KOPT-K1 (cell line): ENCODE measurements around the gene ANKRD39.

Source experiments
- H3K27ac ChIP-seq: fragments of 200-600 bp; sonication (generic); 2 replicates; pipeline ENCODE4 v1.5.1; 2016; ENCODE audit warnings: antibody characterized with exemption, mild to moderate bottlenecking, low read depth, low read length; ENCODE audit not compliant: poor library complexity, severe bottlenecking
- H3K36me3 ChIP-seq: fragments of 200-600 bp; sonication (generic); 2 replicates; pipeline ENCODE4 v1.5.1; 2017; ENCODE audit warnings: antibody characterized with exemption, mild to moderate bottlenecking, low read length, moderate library complexity; ENCODE audit not compliant: insufficient read depth
- H3K9me3 ChIP-seq: fragments of 200-600 bp; sonication (generic); 2 replicates; pipeline ENCODE4 v1.5.1; 2017; ENCODE audit warnings: antibody characterized with exemption, low read length, mild to moderate bottlenecking; ENCODE audit not compliant: insufficient read depth, poor library complexity, severe bottlenecking

The ANKRD39 gene

DNA sequence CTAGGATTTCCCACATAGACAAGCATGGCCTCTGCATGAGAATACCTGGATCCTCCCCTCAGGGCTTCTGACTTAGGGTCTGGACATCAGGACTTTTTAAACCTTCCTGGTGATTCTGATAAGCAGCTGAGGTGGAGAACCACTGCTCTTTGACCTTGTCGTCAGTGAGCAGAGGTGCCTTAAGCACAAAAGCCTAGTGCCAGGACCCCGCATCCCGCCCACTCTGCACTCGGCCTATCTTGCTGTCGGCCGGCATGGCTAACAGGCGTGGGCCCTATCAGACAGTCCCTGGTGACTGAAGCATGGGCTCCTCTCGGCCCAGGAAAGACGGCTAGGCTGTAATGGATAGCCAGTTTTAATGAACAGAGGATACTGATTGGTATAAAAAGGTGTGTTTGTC lies 20.2 kb downstream of the ANKRD39 start:
- H3K9me3 ChIP-seq, result no peaks in the 10 kb centered on the region
- no peak overlapping the region for H3K27ac ChIP-seq
- H3K36me3 ChIP-seq, result peaks cover 62% of the 10 kb centered on the region

DNA sequence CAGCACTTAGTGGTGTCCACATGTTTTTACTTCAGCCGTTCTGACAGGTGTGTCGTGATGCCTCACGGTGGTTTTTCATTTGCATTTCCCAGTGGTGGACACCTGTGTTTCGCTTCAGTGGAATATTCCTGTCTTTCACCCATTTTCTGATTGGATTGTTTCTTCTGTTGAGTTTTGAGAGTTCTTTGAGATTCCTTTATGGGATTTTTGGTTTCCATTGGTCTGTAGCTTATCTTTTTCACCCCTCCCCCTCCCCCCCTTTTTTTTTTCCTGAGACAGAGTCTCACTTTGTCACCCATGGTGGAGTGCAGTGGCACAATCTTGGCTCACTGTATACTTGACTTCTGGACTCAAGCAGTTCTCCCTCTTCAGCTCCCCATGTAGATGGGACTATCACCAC lies 22.0 kb downstream of the ANKRD39 start:
- Histone ChIP-seq H3K27ac (no peak overlapping the region), H3K36me3 (peaks cover 76% of the 10 kb centered on the region), H3K9me3 (no peaks in the 10 kb centered on the region)

DNA sequence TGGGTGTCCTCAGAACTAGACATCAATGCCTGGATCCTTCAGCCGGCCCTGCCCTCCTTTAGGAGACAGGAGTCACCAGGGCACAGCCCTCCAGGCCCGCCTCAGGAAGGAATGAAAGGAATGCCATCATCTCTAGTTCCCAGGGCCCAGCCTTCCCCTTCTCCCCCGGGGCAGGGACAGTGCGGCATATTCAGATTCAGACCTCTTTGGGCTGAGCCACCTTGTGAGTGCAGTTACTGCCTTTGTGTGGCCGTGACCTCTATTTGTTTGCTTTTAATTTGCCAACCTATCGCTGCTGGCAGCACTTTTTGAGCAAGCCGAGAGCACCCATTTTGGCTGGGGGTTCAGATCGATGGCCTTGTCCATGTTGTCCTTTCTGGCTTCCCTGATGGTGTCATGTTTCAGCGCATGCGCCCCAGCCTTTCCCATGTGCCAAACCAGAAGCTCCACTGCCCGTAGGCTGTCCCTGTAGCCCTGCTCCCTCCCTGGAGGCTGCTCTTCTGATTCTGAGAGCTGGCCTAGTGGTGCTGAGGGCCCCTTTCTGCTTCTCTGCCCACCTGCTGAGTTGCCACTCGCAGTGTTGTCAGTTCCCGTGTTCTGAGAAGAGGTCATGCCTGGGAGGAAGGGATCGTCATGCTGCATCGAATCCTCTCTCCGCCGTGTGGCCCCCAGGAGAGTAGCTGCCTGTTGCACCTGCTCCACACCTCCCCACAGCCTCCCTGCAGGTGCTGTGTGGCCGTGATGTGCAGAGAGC lies 24.9 kb downstream of the ANKRD39 start:
- no peaks in the 10 kb centered on the region for H3K9me3 ChIP-seq
- no peak overlapping the region for H3K27ac ChIP-seq
- H3K36me3 ChIP-seq, result peaks cover 94% of the 10 kb centered on the region

DNA sequence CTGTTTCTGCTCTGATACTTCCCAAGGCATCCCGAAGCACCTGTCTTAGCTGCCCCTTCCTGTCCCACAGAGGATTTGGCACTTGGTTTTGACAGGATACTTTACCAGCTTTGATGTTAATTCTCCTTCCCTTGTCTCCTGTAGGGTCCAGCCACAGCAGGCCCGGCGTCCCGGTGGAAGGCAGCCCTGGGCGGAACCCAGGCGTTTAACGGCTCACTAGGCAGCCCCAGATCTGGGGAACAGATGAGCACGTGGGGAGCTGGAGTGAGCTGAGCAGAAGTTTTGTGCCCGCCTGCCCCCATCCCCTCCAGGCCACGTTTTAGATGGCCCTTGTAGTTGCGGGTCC lies 25.4 kb downstream of the ANKRD39 start:
- Histone ChIP-seq H3K27ac (no peak overlapping the region), H3K36me3 (peaks cover 94% of the 10 kb centered on the region), H3K9me3 (no peaks in the 10 kb centered on the region)

DNA sequence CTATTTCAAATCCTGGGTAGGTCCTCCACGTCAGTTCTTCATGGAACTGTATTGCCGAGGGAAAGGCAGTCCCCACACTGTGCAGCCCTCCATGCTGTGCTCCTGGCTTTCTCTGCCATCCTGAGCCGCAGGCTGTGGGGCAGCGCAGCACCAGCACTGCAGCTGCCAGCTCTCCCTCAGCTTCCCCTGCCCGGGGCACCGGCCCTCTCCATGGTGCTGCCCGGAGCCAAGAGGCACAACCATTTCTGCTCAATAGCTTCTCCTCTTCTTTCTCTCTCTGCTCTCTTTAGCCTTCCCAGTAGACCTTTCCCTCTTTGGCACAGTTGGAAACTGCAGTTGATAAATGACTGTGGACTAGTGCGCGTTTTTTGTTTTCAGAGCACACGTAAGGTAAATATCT lies 26.1 kb downstream of the ANKRD39 start:
- H3K9me3 ChIP-seq, result no peaks in the 10 kb centered on the region
- peaks cover 96% of the 10 kb centered on the region for H3K36me3 ChIP-seq
- no peak overlapping the region for H3K27ac ChIP-seq

DNA sequence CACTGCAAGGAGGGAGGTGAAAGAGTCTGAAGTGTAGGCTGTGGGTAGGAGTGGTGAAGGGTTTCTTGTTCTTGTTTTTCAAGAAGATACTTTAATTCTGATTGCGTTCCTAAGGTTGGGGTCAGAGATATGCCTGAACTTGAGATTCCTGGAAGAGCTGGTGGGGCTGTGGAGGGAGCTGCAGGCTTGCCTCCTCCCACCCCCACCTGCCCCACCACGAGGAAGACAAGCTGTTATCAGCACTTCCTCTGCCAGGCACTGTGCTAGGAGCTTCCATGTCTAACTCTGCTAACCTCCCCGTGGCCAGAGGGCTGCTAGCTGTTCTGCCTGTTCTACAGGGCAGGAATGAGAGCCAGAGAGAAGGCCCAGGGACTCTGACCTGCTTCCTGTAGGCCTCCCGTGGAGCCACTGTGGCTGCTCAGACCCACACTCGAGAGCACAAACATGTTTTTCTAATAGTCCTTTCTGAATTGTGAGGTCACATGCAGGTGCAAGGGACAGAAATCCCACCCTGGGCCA lies 27.7 kb downstream of the ANKRD39 start:
- peaks cover 98% of the 10 kb centered on the region for H3K36me3 ChIP-seq
- H3K9me3 ChIP-seq, result no peaks in the 10 kb centered on the region
- H3K27ac ChIP-seq, result no peak overlapping the region

DNA sequence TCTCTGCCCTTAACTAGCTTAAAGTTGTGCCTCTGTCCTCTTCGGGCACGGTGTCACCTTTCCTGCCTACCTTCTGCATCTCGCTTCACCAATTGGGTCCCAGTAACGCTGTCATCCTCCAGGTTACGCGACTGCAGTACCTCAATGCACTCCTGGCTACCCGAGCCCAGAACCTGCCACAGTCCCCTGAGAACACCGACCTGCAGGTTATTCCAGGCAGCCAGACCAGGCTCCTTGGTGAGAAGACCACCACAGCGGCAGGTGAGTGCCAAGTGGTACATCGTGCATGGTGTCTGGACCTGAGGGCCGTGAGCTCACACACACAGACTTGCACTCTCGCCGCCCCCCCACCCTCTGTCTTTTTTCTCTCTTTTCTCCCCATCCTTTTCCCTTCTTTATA lies 28.9 kb downstream of the ANKRD39 start:
- H3K27ac ChIP-seq, result no peak overlapping the region
- peaks cover 99% of the 10 kb centered on the region for H3K36me3 ChIP-seq
- H3K9me3 ChIP-seq, result no peaks in the 10 kb centered on the region

DNA sequence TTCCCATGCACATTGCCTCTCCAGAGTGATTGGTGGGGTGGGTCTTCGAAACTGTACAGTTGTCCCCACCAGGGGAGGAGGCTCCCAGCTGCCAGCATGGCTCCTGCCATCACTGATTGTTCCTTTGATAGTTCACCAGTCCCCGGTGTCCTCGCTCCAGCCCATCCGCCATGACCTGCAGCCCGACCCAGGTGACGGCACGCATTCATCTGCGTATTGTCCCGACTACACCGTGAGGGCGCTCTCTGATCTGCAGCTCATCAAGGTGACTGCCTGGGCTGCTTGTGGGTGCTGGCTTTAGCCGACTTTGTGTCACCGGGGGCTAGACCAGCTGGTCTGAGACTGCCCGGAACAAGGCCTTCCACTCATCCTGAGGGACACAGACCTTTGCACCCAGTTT lies 29.4 kb downstream of the ANKRD39 start:
- Histone ChIP-seq H3K9me3 (no peaks in the 10 kb centered on the region), H3K27ac (no peak overlapping the region), H3K36me3 (peaks cover 99% of the 10 kb centered on the region)

DNA sequence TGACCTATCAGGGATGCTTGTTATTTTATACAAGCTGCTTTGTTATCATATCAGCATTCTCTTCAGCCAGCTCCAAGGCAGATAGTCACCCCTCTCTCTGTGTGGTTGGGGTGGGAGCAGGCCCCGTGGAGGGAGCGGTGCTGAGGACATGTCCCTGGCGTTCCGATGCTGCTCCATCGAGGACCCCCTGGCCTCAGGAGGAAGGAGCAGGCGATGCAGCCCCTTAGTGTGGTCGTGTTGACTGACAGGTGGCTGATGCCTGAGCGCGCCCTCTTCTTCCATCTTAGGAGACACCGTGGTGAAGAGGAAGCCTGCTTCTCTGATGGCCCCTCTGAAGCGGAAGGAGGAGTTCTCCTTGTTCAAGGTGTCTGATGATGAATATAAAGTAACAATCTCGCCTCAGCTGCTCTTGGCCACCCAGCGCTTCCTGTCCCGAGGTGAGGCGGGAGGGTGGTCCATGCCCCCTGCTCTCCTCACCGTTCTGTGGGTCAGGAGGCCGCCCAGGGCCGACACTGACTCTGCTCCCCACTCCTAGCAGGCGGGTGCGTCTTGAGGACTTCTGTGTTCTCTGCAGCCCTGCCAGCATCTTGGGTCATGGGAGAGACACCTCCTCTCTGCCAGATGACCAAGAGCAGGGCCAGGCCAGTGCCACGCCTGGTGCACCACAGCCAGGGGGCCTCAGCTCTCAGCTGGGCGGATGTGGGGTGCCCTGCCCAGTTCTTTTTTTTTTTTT lies 31.1 kb downstream of the ANKRD39 start:
- Histone ChIP-seq H3K36me3 (peaks cover 98% of the 10 kb centered on the region), H3K27ac (no peak overlapping the region), H3K9me3 (no peaks in the 10 kb centered on the region)

DNA sequence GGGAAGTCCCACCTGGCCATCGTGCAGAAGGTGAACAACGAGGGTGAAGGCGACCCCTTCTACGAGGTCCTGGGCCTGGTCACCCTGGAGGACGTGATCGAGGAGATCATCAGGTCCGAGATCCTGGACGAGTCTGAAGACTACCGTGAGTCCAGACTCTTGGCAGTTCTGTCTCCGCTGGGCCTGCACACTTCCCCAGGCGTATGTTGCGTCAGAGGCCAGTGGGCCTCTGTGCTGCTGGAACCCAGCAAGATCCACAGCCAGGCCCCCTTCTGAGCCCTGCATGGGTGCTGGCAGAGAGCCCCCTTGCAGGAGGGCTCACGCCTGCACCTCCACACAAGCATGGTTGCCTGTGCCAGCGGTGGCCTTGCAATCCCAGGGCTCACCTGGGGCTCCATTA lies 32.8 kb downstream of the ANKRD39 start:
- peaks cover 98% of the 10 kb centered on the region for H3K36me3 ChIP-seq

DNA sequence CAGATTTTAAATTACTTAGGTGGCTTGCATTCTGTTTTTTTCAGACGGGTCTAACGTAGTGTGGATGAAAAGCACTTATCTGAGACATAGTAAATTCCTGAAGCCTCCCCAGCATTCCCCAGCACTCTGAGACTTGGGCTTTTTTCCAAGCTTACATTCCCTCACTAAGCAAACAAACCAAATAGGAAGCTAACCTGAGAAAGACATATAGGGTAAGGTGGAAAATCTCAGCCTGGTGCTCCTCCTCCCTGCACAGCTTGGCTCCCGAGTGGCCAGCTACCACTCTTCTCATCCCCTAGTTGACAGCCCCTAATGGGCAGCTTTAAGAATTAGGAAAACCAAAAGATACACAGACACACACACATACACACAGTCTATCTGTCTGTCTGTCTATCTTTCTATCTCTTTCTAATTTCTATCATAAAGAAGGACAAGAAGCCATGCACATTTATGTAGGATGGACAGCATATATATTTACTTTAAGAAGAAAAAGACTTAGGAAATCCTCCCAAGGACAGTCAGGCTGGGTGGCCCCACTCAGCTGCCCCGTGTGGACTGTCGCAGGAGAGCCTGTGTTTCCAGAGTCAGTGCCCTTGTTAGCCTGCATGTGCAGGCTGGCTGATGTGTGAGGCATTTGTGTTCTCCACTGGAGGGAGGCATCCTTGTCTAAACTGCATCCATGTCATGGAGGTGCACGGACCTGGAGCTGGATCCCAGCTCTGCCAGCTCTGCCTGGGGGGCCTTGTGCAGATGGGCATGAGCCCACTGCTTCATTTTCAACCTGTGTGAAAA lies 33.5 kb downstream of the ANKRD39 start:
- Histone ChIP-seq H3K27ac (no peak overlapping the region), H3K9me3 (no peaks in the 10 kb centered on the region), H3K36me3 (peaks cover 98% of the 10 kb centered on the region)

More for the DNA sequence above, 32.8 kb downstream of the ANKRD39 start:
- no peaks in the 10 kb centered on the region for H3K9me3 ChIP-seq
- no peak overlapping the region for H3K27ac ChIP-seq

DNA sequence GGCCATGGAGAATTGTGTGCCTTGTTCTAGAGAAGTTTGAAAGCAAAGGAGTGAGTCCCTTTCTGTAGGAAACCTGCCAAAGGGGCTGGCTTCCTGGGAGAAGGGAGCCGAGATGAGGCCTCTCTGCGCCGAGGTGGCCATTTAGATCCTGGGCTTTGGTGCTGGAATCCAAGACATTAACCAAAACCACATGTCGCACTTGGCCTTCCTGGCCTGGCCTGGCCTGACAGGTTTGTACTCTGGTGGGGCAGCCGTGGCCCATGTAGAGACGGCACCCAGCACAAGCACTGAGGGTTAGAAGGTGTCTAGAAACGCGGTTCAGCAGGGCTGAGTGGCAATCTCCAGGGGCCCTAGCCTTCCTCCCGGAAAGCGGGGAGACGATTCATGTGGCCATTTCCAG lies 34.6 kb downstream of the ANKRD39 start:
- Histone ChIP-seq H3K36me3 (peaks cover 98% of the 10 kb centered on the region), H3K9me3 (no peaks in the 10 kb centered on the region), H3K27ac (no peak overlapping the region)

DNA sequence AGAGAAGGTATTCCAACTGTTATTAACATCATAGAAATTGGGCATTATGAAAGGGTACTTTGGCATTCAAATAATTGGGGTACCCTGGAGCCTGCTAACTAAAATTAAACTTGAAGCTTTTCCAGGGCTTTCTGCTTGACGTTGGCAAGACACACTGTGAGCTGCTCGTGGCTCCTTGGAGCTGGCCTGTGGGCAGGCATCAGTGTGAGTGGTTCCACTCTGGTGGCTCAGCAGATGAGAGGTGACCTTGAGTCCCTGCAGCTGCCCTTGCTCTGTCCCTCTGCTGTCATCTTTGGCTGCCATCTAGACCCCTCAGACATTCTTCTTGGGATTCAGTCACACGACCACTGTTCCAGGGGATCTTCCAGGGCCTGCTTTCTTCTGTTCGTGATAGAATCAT lies 35.0 kb downstream of the ANKRD39 start:
- H3K36me3 ChIP-seq, result peaks cover 98% of the 10 kb centered on the region
- H3K27ac ChIP-seq, result no peak overlapping the region
- no peaks in the 10 kb centered on the region for H3K9me3 ChIP-seq

DNA sequence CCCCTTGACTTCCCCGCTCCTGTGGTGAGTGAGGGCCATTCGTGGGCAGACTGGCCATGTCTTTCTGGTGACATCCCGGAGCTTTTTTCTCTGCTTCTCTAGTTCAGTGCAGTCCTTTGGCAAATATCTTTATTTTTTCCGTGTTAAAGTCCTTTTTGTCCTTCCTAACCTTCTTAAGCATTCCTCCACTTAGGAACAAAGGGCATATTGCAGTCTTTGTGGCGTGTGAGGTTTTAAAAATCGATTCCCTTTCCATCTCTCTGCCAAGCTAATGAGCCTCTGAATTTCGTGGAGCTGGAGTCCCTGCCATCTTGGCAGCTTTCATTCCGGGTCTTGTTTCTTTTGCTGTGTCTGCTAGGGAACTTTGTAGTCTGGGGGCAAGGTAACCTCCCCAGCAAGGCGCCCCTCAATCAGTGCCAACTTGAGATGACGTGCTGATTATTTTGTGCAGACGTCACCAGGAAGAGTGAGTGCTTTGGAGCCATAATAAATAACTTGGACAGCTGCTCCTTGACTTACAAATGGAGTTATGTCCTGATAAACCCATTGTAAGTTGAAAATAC lies 36.6 kb downstream of the ANKRD39 start:
- Histone ChIP-seq H3K27ac (no peak overlapping the region), H3K36me3 (peaks cover 89% of the 10 kb centered on the region), H3K9me3 (no peaks in the 10 kb centered on the region)
